ENCODE measurements around the gene ADAMTSL5.
"Not testable (repeated sequence)": the region's sequence is repeated elsewhere in the genome, so short reads cannot be mapped to it uniquely, and the experiment has no call there.

ADAMTSL5 gene

DNA sequence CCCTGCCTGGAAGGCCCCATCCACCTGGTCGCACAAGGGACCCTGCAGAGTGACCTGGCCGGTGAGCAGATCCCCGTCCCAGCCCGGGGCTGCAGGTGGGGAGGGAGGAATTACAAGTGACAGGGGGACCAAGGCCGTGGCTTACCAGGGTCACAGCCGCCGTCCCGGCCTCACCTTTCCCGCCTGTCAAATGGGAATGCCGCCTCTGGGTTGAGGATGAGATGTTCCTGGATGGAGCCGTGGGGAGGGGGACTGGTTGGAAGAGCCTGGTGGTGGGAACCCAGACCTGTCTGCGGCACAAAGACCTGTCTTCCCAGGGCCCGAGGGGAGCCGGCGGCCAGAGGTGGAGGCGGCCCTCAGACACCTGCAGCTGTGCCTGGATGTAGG, 16.6 kb upstream of the ADAMTSL5 start:
- no peak for DNase-seq

GRCh38 chr19:1528596-1529429, 16.0 kb upstream of the ADAMTSL5 start:
- no peak for DNase-seq

DNA sequence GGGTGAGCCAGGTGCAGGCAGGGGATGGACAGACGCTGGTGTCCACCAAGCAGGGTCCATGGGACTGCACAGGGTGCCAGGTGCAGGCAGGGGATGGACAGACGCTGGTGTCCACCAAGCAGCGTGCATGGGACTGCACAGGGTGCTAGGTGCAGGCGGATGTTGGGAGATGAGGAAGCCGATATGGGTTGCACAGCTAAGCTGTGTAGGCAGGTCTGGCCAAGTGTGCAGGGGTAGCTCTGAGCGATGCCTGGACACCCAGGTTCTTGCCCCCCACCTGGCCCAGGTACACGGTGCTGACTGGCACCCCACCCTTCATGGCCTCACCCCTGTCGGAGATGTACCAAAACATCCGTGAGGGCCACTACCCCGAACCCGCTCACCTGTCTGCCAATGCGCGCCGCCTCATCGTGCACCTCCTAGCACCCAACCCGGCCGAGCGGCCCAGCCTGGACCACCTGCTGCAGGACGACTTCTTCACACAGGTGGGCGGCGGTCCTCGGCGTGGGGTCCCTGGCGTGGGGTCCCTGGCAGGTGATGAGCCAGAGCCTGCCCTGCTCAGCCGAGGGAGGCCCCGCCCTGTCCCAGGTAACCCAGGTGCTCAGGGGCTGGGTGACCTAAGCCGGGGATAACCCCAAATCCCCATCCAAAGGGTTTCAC, 15.0 kb upstream of the ADAMTSL5 start:
- no peak for DNase-seq

GRCh38 chr19:1526979-1527649, 14.3 kb upstream of the ADAMTSL5 start:
- DNase-seq = no peak

- no peak for DNase-seq
These were observed 13.4 kb upstream of the ADAMTSL5 start for GRCh38 chr19:1526066-1526778.

GRCh38 chr19:1525343-1525742, 12.5 kb upstream of the ADAMTSL5 start:
- DNase-seq = no peak

- no peak for DNase-seq
These were observed 12.1 kb upstream of the ADAMTSL5 start for GRCh38 chr19:1524972-1525325.

GRCh38 chr19:1524287-1524971, 11.6 kb upstream of the ADAMTSL5 start:
- no peak for DNase-seq

- DNase-seq = no peak
These were observed 10.8 kb upstream of the ADAMTSL5 start, which contains the start of gene PLK5 for GRCh38 chr19:1523412-1524286. Gene PLK5 (plus strand): TSS chr19:1524077. CDS start chr19:1526997, 2,920 bp downstream.

GRCh38 chr19:1522838-1523237, 10.0 kb upstream of the ADAMTSL5 start:
- no peak for DNase-seq

- no peak for DNase-seq
These were observed 9.2 kb upstream of the ADAMTSL5 start for GRCh38 chr19:1522061-1522460.

- DNase-seq = no peak
These were observed 8.8 kb upstream of the ADAMTSL5 start for GRCh38 chr19:1521636-1522035.

- no peak for DNase-seq
These were observed 7.5 kb upstream of the ADAMTSL5 start for GRCh38 chr19:1520203-1520780.

- DNase-seq = not testable (repeated sequence)
These were observed 7.0 kb upstream of the ADAMTSL5 start for GRCh38 chr19:1519802-1520201.

- DNase-seq = no peak
These were observed 5.7 kb upstream of the ADAMTSL5 start for GRCh38 chr19:1518471-1518870.

DNA sequence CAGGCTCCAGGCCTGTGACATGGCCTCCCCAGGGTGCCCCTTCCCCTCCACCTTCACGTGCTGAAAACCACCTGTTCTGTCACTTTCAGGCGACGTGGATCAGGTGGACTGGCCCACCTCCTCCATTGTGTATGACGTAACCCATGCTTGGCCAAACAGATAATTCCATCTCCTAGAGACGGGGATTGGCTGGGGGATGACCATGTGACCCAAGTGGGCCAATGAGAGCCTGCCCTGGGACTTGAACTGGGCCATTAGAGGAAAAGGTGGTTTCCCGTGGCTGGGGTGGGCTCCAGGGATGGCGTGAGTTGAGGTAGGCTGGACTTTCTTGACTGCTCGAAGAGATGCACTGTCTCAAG, 3.6 kb upstream of the ADAMTSL5 start:
- DNase-seq = no peak

DNA sequence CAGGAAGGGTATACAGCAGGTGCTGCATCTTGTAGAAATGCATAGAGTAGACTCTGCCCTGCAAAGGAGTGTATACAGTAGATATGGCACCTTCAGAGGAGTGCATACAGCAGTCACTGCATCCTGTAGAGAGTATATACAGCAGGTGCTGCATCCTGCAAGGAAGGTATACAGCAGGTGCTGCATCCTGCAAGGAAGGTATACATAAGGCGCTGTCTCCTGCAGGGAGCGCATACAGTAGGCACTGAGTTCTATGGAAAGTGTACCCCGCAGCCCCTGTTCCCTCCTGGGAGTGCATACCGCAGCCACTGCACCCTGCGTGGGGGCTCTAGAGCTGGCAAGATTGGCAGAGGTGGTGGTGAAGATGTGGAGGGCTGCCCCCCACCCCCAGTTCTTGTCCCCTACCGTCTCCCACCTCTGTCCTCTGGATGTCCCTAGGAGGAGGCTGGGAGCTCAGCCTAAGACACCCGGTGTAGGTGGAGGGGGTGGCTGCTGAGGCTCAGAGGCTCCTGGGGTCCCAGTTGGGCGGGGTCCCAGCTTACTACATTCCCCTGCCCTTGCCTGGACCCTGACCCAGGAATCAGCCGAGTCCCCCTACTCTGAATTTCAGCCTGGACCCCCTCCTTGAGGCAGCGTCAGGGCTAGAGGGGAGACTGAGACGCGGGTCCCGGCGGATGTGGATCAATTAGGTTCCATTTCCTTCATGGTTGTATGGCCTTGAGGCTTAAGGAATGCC, 2.3 kb upstream of the ADAMTSL5 start:
- DNase-seq = no peak

GRCh38 chr19:1514295-1514661, 1.5 kb upstream of the ADAMTSL5 start:
- DNase-seq = no peak

DNA sequence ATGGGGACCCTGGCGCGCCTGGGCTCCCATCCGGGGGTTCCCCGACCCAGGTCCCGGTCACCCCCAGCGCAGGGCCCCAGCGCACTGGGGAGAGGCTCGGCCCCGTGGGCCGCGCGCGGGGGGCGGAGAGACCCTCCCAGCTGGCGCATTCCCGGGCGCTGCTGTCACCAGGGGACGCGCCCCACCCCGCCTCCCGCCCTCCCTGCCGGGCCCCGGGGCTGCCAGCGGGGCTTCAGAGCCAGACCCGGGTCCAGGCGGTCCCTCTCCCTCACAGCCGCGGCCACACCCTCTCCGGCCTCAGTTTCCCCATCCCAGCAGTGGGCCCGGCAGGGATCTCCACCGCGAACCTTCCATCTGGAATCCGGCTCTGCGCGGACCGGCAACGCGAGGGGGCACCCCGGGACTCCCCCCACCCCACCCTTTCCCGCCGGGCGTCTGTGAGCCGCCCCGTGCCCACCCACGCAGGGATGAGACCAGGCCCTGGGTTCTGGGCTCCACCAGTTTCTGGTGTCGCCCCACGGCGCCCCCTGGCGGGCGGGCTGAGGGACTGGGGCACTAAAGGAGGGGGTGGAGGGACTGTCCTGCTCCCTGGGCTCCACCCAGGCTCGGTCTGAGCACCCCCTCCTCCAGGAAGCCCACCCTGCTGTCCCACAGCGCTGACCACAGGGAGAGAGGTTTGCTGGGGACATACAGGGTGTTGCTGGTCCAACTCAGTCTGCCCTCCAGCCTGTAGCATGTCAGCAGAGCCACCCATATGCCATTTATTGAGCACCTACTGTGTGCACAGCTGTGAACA, 878 bp upstream of the ADAMTSL5 start:
- peak; percentile 84 for DNase-seq
